ENCODE results near the gene KCNJ12.

GRCh38 chr17:21330436-21331160 is 45.6 kb upstream of the KCNJ12 start:
- TF ChIP-seq CTCF (conservative IDR thresholded peaks at IDR 0.05; ENCODE audit: low read depth in 2 of 2) (no peak), CREB1 (CRISPR knock-in tag; IDR thresholded peaks at IDR 0.05; ENCODE audit: low read depth) (no peak), POLR2AphosphoS5 (IDR thresholded peaks at IDR 0.05; ENCODE audit: low read depth) (no peak), ETS1 (IDR thresholded peaks at IDR 0.05) (no peak), EZH2phosphoT487 (IDR thresholded peaks at IDR 0.05; ENCODE audit: unreplicated experiment) (no peak), EZH2 (IDR thresholded peaks at IDR 0.05; ENCODE audit: low read depth, unreplicated experiment) (no peak), STAT1 (IDR thresholded peaks at IDR 0.05; ENCODE audit: unreplicated experiment) (no peak), REST (IDR thresholded peaks at IDR 0.05; ENCODE audit: unreplicated experiment) (no peak)

Measured in GM23338 (cell line).